ENCODE measurements around the gene MIAT.

- no peak for TF ChIP-seq CTCF (IDR thresholded peaks at IDR 0.05)
- no peak for TF ChIP-seq POLR2A (IDR thresholded peaks at IDR 0.05)
Measured at GRCh38 chr22:26636296-26636695, 21.1 kb upstream of the MIAT start.
